Suprapubic skin (tissue), 4 donors: ENCODE results near the gene CHST1.

Experiments used
- CTCF ChIP-seq, 2 donors: fragments of 200-600 bp in 1 of 2; fragments of 450-650 bp in 1 of 2; sonication (generic) in 1 of 2; IDR thresholded peaks; one replicate each; pipeline ENCODE4 v1.5.1; 2016 to 2019; ENCODE audit warnings: antibody characterized with exemption in 2 of 2, mild to moderate bottlenecking in 1 of 2, moderate library complexity in 1 of 2
- EP300 ChIP-seq: sonication (generic); formaldehyde crosslinking; IDR thresholded peaks from one replicate; pipeline ENCODE4 v1.6.1; 2017; ENCODE audit warnings: antibody characterized with exemption
- POLR2A ChIP-seq, 2 donors: fragments of 450-650 bp; IDR thresholded peaks; one replicate each; pipeline ENCODE4 v1.6.1; 2017; ENCODE audit warnings: antibody characterized with exemption in 2 of 2, mild to moderate bottlenecking in 2 of 2, moderate library complexity in 2 of 2
- POLR2AphosphoS5 ChIP-seq, 3 donors: sonication (generic); formaldehyde crosslinking; IDR thresholded peaks; one replicate each; pipeline ENCODE4 v1.6.1; 2017; ENCODE audit warnings: antibody characterized with exemption in 3 of 3

- TF ChIP-seq POLR2AphosphoS5 (IDR thresholded peaks at IDR 0.05) (no peak), CTCF (IDR thresholded peaks at IDR 0.05) (no peak), POLR2A (IDR thresholded peaks at IDR 0.05) (no peak), EP300 (no peak)
Measured at GRCh38 chr11:45704133-45704532, 38.7 kb upstream of the CHST1 start.
